Measurements from ENCODE around the gene TBC1D22A. TPM values are rescaled to one million over a fixed set of nuclear protein-coding genes. Genes with fewer than 3 reads are reported as not detected.

TBC1D22A gene
- total and polyA plus RNA-seq, 2 experiments from 2014 or later: 16.6 to 18.5 TPM

DNA sequence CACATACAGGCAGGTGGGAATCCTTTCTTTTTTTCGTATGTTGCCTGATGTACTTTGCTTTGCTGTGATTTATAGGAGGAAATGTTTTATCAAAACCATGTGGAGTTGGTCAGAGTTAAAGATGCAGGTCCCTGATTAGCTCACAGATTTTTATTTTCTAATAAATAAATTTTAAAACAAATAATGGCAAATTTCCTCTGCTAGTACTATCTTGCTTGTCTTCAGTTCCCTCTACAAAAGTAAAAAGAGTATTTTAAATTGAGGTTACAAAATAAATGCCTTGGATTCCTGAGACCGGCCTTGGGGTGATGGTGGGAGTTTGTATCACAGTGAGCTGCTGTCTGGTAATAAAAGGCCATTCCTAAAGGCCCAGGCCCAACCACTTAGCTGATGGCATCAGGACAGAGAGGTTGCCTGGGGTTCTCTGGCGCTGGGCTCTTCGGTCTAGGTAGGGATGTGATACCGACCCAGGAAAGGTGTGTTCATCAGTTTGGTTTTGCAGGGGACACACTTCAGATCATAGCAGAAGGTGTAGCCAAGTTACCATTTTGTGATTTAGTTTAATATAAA, 129.0 kb downstream of the TBC1D22A start:
- TF ChIP-seq, protein P1, sequence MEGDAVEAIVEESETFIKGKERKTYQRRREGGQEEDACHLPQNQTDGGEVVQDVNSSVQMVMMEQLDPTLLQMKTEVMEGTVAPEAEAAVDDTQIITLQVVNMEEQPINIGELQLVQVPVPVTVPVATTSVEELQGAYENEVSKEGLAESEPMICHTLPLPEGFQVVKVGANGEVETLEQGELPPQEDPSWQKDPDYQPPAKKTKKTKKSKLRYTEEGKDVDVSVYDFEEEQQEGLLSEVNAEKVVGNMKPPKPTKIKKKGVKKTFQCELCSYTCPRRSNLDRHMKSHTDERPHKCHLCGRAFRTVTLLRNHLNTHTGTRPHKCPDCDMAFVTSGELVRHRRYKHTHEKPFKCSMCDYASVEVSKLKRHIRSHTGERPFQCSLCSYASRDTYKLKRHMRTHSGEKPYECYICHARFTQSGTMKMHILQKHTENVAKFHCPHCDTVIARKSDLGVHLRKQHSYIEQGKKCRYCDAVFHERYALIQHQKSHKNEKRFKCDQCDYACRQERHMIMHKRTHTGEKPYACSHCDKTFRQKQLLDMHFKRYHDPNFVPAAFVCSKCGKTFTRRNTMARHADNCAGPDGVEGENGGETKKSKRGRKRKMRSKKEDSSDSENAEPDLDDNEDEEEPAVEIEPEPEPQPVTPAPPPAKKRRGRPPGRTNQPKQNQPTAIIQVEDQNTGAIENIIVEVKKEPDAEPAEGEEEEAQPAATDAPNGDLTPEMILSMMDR (IDR thresholded peaks at IDR 0.05; ENCODE audit: low read depth, low read length): no peak
- H3K27me3 ChIP-seq: no peaks in the 10 kb centered on the region
- no peak overlapping the region for H3K27ac ChIP-seq
- no peaks in the 10 kb centered on the region for H3K36me3 ChIP-seq
- H3K9me3 ChIP-seq (ENCODE audit: low read depth): no peaks in the 10 kb centered on the region
- DNase-seq (ENCODE audit: low read depth in 1 of 2, low spot score in 1 of 2): no peak
- H3K4me3 ChIP-seq: no peak overlapping the region
- no peaks in the 10 kb centered on the region for H3K4me1 ChIP-seq (ENCODE audit: low read depth)

GRCh38 chr22:46892866-46893265, 130.4 kb downstream of the TBC1D22A start:
- DNase-seq (ENCODE audit: low read depth in 1 of 2, low spot score in 1 of 2): no peak
- H3K4me1 ChIP-seq (ENCODE audit: low read depth): no peaks in the 10 kb centered on the region
- TF ChIP-seq, protein P1 (IDR thresholded peaks at IDR 0.05; ENCODE audit: low read depth, low read length): no peak
- no peak overlapping the region for H3K4me3 ChIP-seq
- no peaks in the 10 kb centered on the region for H3K27me3 ChIP-seq
- H3K27ac ChIP-seq: no peak overlapping the region
- H3K9me3 ChIP-seq (ENCODE audit: low read depth): no peaks in the 10 kb centered on the region
- H3K36me3 ChIP-seq: no peaks in the 10 kb centered on the region

GRCh38 chr22:46893281-46894020, 131.0 kb downstream of the TBC1D22A start:
- Histone ChIP-seq H3K4me3 (no peak overlapping the region), H3K27ac (no peak overlapping the region), H3K36me3 (no peaks in the 10 kb centered on the region), H3K4me1 (ENCODE audit: low read depth) (no peaks in the 10 kb centered on the region), H3K27me3 (no peaks in the 10 kb centered on the region), H3K9me3 (ENCODE audit: low read depth) (no peaks in the 10 kb centered on the region)
- TF ChIP-seq, protein P1 (IDR thresholded peaks at IDR 0.05; ENCODE audit: low read depth, low read length): no peak
- DNase-seq (ENCODE audit: low read depth in 1 of 2, low spot score in 1 of 2): no peak

DNA sequence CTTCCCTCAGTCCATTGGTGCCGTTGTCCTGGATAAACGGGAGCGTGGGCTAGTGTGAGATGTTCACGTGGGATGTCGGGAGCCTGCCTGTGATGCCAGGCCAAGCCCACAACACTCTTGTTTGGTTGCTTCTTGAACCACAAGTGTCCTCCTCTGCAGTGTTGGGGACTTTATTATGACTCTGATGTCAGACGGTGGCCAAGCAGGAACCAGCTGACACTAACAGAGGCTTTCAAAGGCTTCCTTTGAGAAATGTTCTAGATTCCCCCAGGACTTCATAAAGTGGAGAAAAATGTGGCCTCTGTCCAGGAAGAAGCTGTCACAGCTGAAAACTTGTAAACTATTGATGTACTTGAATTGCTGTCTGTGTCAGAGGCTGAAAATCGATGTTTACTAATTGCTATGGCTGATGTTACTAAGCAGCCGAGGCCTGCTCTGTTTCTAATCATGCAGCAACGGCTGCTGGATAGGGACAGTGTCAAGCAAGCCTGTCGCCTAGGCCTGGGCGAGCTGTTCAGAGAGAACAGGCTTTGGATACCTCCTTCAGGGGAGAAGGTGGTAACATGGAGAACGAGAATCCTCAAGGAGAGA, 131.7 kb downstream of the TBC1D22A start:
- Histone ChIP-seq H3K27me3 (no peaks in the 10 kb centered on the region), H3K4me1 (ENCODE audit: low read depth) (no peaks in the 10 kb centered on the region), H3K27ac (no peak overlapping the region), H3K36me3 (no peaks in the 10 kb centered on the region), H3K4me3 (no peak overlapping the region), H3K9me3 (ENCODE audit: low read depth) (no peaks in the 10 kb centered on the region)
- no peak for DNase-seq (ENCODE audit: low read depth in 1 of 2, low spot score in 1 of 2)
- TF ChIP-seq, protein P1 (IDR thresholded peaks at IDR 0.05; ENCODE audit: low read depth, low read length): no peak

DNA sequence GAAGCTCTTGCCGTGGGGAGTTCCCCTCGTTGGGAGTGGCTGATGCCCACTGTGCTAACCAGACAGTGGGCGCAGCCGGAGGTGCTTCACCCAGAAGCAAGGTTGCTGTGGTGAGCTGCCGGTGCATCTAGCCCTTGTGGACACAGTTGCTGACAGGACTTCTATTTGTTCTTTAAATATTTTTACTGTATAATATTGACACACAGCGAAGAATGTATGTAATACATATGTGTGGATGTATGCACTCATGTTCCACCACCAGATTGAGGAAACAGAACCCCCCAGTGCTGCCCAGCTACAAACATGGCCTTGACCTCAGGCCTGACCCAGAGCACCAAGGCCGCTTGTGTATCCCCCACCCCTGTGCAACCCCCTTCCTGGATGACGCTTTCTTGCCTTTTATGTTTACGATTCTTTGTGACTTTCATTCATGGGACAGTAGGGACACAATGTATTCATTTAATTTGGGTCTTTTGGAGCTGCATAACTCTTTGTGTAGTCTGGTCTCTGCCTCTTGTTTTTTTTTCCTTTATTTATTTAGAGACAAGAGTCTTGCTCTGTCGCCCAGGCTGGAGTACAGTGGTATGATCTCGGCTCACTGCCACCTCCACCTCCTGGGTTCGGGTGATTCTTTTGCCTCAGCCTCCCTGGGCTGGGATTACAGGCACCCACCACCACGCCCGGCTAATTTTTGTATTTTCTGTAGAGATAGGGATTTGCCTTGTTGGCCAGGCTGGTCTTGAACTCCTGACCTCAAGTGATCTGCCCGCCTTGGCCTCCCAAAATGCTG, 132.6 kb downstream of the TBC1D22A start:
- TF ChIP-seq, protein P1 (IDR thresholded peaks at IDR 0.05; ENCODE audit: low read depth, low read length): no peak
- Histone ChIP-seq H3K27ac (no peak overlapping the region), H3K27me3 (no peaks in the 10 kb centered on the region), H3K36me3 (no peaks in the 10 kb centered on the region), H3K9me3 (ENCODE audit: low read depth) (no peaks in the 10 kb centered on the region), H3K4me1 (ENCODE audit: low read depth) (no peaks in the 10 kb centered on the region), H3K4me3 (no peak overlapping the region)
- DNase-seq (ENCODE audit: low read depth in 1 of 2, low spot score in 1 of 2): no peak

Data from cardiac muscle cell (in vitro differentiated cells and primary cell).